Liver (tissue), 9 donors: ENCODE data around the gene NXT1. TPM values are rescaled to one million over a fixed set of nuclear protein-coding genes. Genes with fewer than 3 reads are reported as not detected.

Experiments used
- DNase-seq: peaks from one replicate; pipeline ENCODE4 v3.0.0-alpha.2; 2017; ENCODE audit warnings: low spot score
- H3K27ac ChIP-seq, 2 donors: one replicate each; pipeline ENCODE4 v1.7.0; 2013; ENCODE audit warnings: inconsistent platforms in 2 of 2, low read length in 2 of 2, control low read depth in 1 of 2, low read depth in 1 of 2, mild to moderate bottlenecking in 1 of 2
- H3K27me3 ChIP-seq, 4 donors: one replicate each; pipeline versions ENCODE4 v1.6.1 to v1.7.0; 2013; ENCODE audit warnings: low read length in 3 of 4, inconsistent platforms in 1 of 4, mild to moderate bottlenecking in 1 of 4, moderate library complexity in 1 of 4; ENCODE audit not compliant: control insufficient read depth in 4 of 4, insufficient read depth in 4 of 4
- H3K36me3 ChIP-seq, 4 donors: one replicate each; pipeline versions ENCODE4 v1.6.1 to v1.7.0; 2013; ENCODE audit warnings: low read length in 3 of 4, mild to moderate bottlenecking in 3 of 4, low read depth in 1 of 4, moderate library complexity in 1 of 4; ENCODE audit not compliant: control insufficient read depth in 4 of 4, insufficient read depth in 3 of 4
- H3K4me1 ChIP-seq, 4 donors: one replicate each; pipeline versions ENCODE4 v1.6.1 to v1.7.0; 2013; ENCODE audit warnings: low read length in 3 of 4, mild to moderate bottlenecking in 3 of 4, moderate library complexity in 1 of 4; ENCODE audit not compliant: control insufficient read depth in 4 of 4, insufficient read depth in 4 of 4
- H3K4me3 ChIP-seq, 3 donors: one replicate each; pipeline versions ENCODE4 v1.6.1 to v1.7.0; 2013; ENCODE audit warnings: low read length in 3 of 3, control low read depth in 1 of 3, low read depth in 1 of 3, mild to moderate bottlenecking in 1 of 3
- H3K9ac ChIP-seq, 2 donors: one replicate each; pipeline ENCODE4 v1.7.0; 2013; ENCODE audit warnings: low read length in 2 of 2, mild to moderate bottlenecking in 2 of 2, moderate library complexity in 2 of 2, control low read depth in 1 of 2, low read depth in 1 of 2
- H3K9me3 ChIP-seq, 4 donors: one replicate each; pipeline versions ENCODE4 v1.6.1 to v1.7.0; 2013; ENCODE audit warnings: low read length in 3 of 4; ENCODE audit not compliant: control insufficient read depth in 4 of 4
- ATF3 ChIP-seq: IDR thresholded peaks from 2 replicates; pipeline ENCODE4 v1.6.1; 2016; ENCODE audit warnings: antibody characterized with exemption
- CTCF ChIP-seq: fragments of 150-350 bp; IDR thresholded peaks from 2 replicates; pipeline ENCODE4 v1.5.1; 2017; ENCODE audit warnings: improper control_type of control experiment, low read depth, low read length; ENCODE audit not compliant: missing input control
- EGR1 ChIP-seq, 2 donors: IDR thresholded peaks; 2 replicates each; pipeline ENCODE4 v1.6.1; 2016 to 2018; ENCODE audit warnings: antibody characterized with exemption in 2 of 2, low read depth in 2 of 2
- FOXA1 ChIP-seq: IDR thresholded peaks from 2 replicates; pipeline ENCODE4 v1.6.1; 2016; ENCODE audit warnings: antibody characterized with exemption
- FOXA2 ChIP-seq: IDR thresholded peaks from 2 replicates; pipeline ENCODE4 v1.6.1; 2016; ENCODE audit warnings: antibody characterized with exemption
- GABPA ChIP-seq, 2 donors: IDR thresholded peaks in 1 of 2; conservative IDR thresholded peaks in 1 of 2; 2 replicates each; pipeline ENCODE4 v1.6.1; 2016; ENCODE audit warnings: antibody characterized with exemption in 2 of 2, mild to moderate bottlenecking in 1 of 2, moderate library complexity in 1 of 2
- HNF4A ChIP-seq, 2 donors: conservative IDR thresholded peaks; 2 replicates each; pipeline ENCODE4 v1.6.1; 2016; ENCODE audit warnings: antibody characterized with exemption in 2 of 2, mild to moderate bottlenecking in 2 of 2
- HNF4G ChIP-seq: IDR thresholded peaks from 2 replicates; pipeline ENCODE4 v1.6.1; 2016; ENCODE audit warnings: antibody characterized with exemption
- JUND ChIP-seq, 2 donors: IDR thresholded peaks; 2 replicates each; pipeline ENCODE4 v1.6.1; 2016; ENCODE audit warnings: antibody characterized with exemption in 2 of 2
- MAX ChIP-seq: IDR thresholded peaks from 2 replicates; pipeline ENCODE4 v1.6.1; 2016; ENCODE audit warnings: antibody characterized with exemption
- NR2F2 ChIP-seq: IDR thresholded peaks from 2 replicates; pipeline ENCODE4 v1.6.1; 2016; ENCODE audit warnings: antibody characterized with exemption
- RAD21 ChIP-seq, 2 donors: IDR thresholded peaks; 2 replicates each; pipeline ENCODE4 v1.6.1; 2016; ENCODE audit warnings: antibody characterized with exemption in 2 of 2, mild to moderate bottlenecking in 2 of 2
- REST ChIP-seq: IDR thresholded peaks from 2 replicates; pipeline ENCODE4 v1.6.1; 2016; ENCODE audit warnings: antibody characterized with exemption, mild to moderate bottlenecking
- RXRA ChIP-seq, 2 donors: IDR thresholded peaks; 2 replicates each; pipeline ENCODE4 v1.6.1; 2017 to 2018; ENCODE audit warnings: antibody characterized with exemption in 2 of 2, mild to moderate bottlenecking in 1 of 2
- SP1 ChIP-seq: IDR thresholded peaks from 2 replicates; pipeline ENCODE4 v1.6.1; 2018; ENCODE audit warnings: antibody characterized with exemption, mild to moderate bottlenecking
- TAF1 ChIP-seq: conservative IDR thresholded peaks from 2 replicates; pipeline ENCODE4 v1.6.1; 2016; ENCODE audit warnings: antibody characterized with exemption, mild to moderate bottlenecking
- YY1 ChIP-seq: IDR thresholded peaks from 2 replicates; pipeline ENCODE4 v1.6.1; 2016; ENCODE audit warnings: antibody characterized with exemption, mild to moderate bottlenecking
- ZBTB33 ChIP-seq: IDR thresholded peaks from 2 replicates; pipeline ENCODE4 v1.6.1; 2016; ENCODE audit warnings: antibody characterized with exemption
- WGBS: extraction: QIAGEN DNeasy Blood & Tissue Kit; methylation state at CpG from one replicate; pipeline ENCODE4 v1.1.7; 2013; 5-methylcytosine and 5-hydroxymethylcytosine counted together
- polyA plus RNA-seq, 2 donors: library from polyadenylated mRNA; stranded (reverse) in 1 of 2; unstranded in 1 of 2; fragments of 200-250 nt in 1 of 2; fragments of >200 nt in 1 of 2; fragmentation: Nextera tagmentation in 1 of 2; extraction: Ambion mirVana in 1 of 2; gene quantifications; one replicate each; pipeline versions ENCODE4 v1.2.1 to v1.2.3, GENCODE V29; 2013 to 2015
- total RNA-seq, 2 donors: library from RNA; depleted of rRNA; stranded (reverse); fragments of >200 nt; gene quantifications; one replicate each; pipeline ENCODE4 v1.2.3, GENCODE V29; 2014
- donor health status: healthy.
- donor health status: healthy.
- donor health status: healthy.
- donor health status: healthy.
- donor health status: healthy.

The NXT1 gene
- total and polyA plus RNA-seq, 4 donors = 5.7 to 9.6 (median 8.8) TPM

GRCh38 chr20:23370873-23371272 is 20.3 kb downstream of the NXT1 start:
- peaks cover 0 to 2% (median 0%) of the 10 kb centered on the region in 4 donors for H3K9me3 ChIP-seq
- 94% methylated on average over 3 of the region's 3 CpGs for WGBS
- peaks cover 3 to 57% (median 41%) of the 10 kb centered on the region in 4 donors for H3K36me3 ChIP-seq
- no peak for DNase-seq
- TF ChIP-seq ZBTB33 (no peak), RXRA (IDR thresholded peaks at IDR 0.05) (no peak), HNF4A (conservative IDR thresholded peaks at IDR 0.05) (no peak), CTCF (no peak), MAX (no peak), HNF4G (no peak), EGR1 (IDR thresholded peaks at IDR 0.05; ENCODE audit: low read depth in 2 of 2) (no peak), SP1 (no peak), FOXA1 (no peak), JUND (IDR thresholded peaks at IDR 0.05) (no peak), REST (no peak), TAF1 (no peak), GABPA (IDR thresholded peaks at IDR 0.05 in 1 of 2, conservative IDR thresholded peaks at IDR 0.05 in 1 of 2) (no peak), RAD21 (IDR thresholded peaks at IDR 0.05) (no peak), FOXA2 (no peak), ATF3 (no peak), NR2F2 (no peak), YY1 (no peak)
- no peaks in the 10 kb centered on the region for H3K27me3 ChIP-seq
- H3K4me1 ChIP-seq = peaks cover 0 to 25% (median 9%) of the 10 kb centered on the region in 4 donors
- H3K27ac ChIP-seq = no peak overlapping the region
- no peak overlapping the region for H3K4me3 ChIP-seq
- H3K9ac ChIP-seq = no peak overlapping the region
